ENCODE results near the gene LCN9.

LCN9 gene

DNA sequence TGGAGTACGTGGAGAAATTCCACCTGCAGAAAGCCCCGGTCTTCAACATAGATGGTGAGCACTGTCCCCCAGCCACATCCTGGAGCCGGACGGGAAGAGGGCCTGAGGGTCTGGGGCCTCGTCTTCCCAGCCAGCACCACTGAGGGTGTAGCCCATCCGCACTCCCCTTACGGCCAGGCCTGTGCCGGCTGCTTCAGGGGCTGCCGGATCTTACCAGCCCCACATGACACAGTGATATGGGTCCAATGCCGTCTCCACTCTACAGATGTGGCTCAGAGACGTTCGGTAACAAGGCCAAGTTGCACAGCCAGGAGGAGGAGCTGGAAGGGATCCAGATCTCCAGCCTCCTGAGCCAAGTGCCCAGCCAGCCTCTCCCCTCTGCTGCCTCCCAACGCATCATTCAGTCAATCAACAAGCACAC is 45.1 kb upstream of the LCN9 start:
- Histone ChIP-seq H3K79me2 (ENCODE audit: low read length) (no peaks in the 10 kb centered on the region), H3K27me3 (ENCODE audit: low read depth, low read length) (peaks cover 12% of the 10 kb centered on the region; the same call in 1 of the 2 replicates), H3K36me3 (replicated peaks; ENCODE audit: low read depth, low read length) (no peaks in the 10 kb centered on the region), H3K4me1 (ENCODE audit: low read length) (no peaks in the 10 kb centered on the region), H3K9ac (ENCODE audit: low read length) (no peak overlapping the region), H4K20me1 (ENCODE audit: insufficient read depth, low read length) (no peaks in the 10 kb centered on the region), H3K9me3 (ENCODE audit: insufficient read depth, low read length) (no peaks in the 10 kb centered on the region), H3K27ac (ENCODE audit: low read length) (no peak overlapping the region), H2AFZ (ENCODE audit: low read depth, low read length) (no peak overlapping the region), H3K4me3 (ENCODE audit: low read length) (no peak overlapping the region), H3K4me2 (ENCODE audit: low read length) (no peak overlapping the region)
- TF ChIP-seq, protein P1, sequence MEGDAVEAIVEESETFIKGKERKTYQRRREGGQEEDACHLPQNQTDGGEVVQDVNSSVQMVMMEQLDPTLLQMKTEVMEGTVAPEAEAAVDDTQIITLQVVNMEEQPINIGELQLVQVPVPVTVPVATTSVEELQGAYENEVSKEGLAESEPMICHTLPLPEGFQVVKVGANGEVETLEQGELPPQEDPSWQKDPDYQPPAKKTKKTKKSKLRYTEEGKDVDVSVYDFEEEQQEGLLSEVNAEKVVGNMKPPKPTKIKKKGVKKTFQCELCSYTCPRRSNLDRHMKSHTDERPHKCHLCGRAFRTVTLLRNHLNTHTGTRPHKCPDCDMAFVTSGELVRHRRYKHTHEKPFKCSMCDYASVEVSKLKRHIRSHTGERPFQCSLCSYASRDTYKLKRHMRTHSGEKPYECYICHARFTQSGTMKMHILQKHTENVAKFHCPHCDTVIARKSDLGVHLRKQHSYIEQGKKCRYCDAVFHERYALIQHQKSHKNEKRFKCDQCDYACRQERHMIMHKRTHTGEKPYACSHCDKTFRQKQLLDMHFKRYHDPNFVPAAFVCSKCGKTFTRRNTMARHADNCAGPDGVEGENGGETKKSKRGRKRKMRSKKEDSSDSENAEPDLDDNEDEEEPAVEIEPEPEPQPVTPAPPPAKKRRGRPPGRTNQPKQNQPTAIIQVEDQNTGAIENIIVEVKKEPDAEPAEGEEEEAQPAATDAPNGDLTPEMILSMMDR (IDR thresholded peaks at IDR 0.05; ENCODE audit: low read depth, low read length), result no peak
- TF ChIP-seq EZH2phosphoT487 (IDR thresholded peaks at IDR 0.05; ENCODE audit: low read depth), result no peak

DNA sequence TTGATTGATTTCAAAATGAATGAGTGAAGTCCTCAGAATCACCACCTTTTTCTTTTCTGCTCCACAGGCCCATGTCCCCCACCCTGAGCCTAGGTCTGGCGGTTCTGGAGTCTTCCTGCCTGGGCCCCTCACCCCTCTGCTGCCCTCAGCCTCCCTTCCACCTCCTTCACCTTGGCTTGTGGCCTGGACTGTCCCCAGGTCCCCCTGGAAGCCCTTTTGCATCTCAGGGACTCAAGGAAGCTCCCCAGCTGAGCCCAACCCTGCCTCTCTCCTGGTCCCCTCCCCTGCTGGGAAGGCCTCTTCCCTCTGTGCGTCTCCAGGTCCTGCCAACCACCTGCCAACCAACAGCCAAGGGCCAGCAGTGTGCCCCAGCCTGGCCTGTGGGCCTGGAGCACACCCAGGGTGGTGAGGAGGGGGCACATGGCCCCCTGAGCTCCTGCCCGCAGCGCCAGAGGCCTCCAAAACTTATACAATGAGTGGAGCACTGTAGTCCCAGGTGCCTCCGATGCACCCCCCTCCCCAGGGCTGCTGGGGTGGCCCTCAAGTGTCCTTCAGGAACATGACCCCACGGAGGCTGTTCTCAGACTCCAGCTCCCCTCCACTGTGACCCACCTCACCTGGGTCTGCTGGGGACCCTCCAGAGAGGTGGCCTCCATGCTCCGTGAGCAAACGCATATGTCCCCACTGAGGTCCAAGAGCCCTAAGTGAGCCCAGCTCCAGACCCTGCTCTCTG is 44.1 kb upstream of the LCN9 start:
- no peak overlapping the region for H3K9ac ChIP-seq (ENCODE audit: low read length)
- TF ChIP-seq, protein P1 (IDR thresholded peaks at IDR 0.05; ENCODE audit: low read depth, low read length), result no peak
- TF ChIP-seq EZH2phosphoT487 (IDR thresholded peaks at IDR 0.05; ENCODE audit: low read depth), result no peak
- no peak overlapping the region for H3K27ac ChIP-seq (ENCODE audit: low read length)
- H3K27me3 ChIP-seq (ENCODE audit: low read depth, low read length), result peaks cover 12% of the 10 kb centered on the region; the same call in 1 of the 2 replicates
- no peaks in the 10 kb centered on the region for H3K4me1 ChIP-seq (ENCODE audit: low read length)
- no peaks in the 10 kb centered on the region for H3K36me3 ChIP-seq (replicated peaks; ENCODE audit: low read depth, low read length)
- no peaks in the 10 kb centered on the region for H3K9me3 ChIP-seq (ENCODE audit: insufficient read depth, low read length)
- no peaks in the 10 kb centered on the region for H4K20me1 ChIP-seq (ENCODE audit: insufficient read depth, low read length)
- no peak overlapping the region for H3K4me3 ChIP-seq (ENCODE audit: low read length)
- no peak overlapping the region for H2AFZ ChIP-seq (ENCODE audit: low read depth, low read length)
- no peak overlapping the region for H3K4me2 ChIP-seq (ENCODE audit: low read length)
- no peaks in the 10 kb centered on the region for H3K79me2 ChIP-seq (ENCODE audit: low read length)

GRCh38 chr9:135619599-135619886 is 43.6 kb upstream of the LCN9 start:
- H3K27ac ChIP-seq (ENCODE audit: low read length), result no peak overlapping the region
- H3K36me3 ChIP-seq (replicated peaks; ENCODE audit: low read depth, low read length), result no peaks in the 10 kb centered on the region
- no peaks in the 10 kb centered on the region for H3K79me2 ChIP-seq (ENCODE audit: low read length)
- no peak overlapping the region for H2AFZ ChIP-seq (ENCODE audit: low read depth, low read length)
- H3K27me3 ChIP-seq (ENCODE audit: low read depth, low read length), result peaks cover 12% of the 10 kb centered on the region; the same call in 1 of the 2 replicates
- no peaks in the 10 kb centered on the region for H4K20me1 ChIP-seq (ENCODE audit: insufficient read depth, low read length)
- no peak overlapping the region for H3K9ac ChIP-seq (ENCODE audit: low read length)
- H3K4me2 ChIP-seq (ENCODE audit: low read length), result no peak overlapping the region
- no peak overlapping the region for H3K4me3 ChIP-seq (ENCODE audit: low read length)
- TF ChIP-seq, protein P1 (IDR thresholded peaks at IDR 0.05; ENCODE audit: low read depth, low read length), result no peak
- TF ChIP-seq EZH2phosphoT487 (IDR thresholded peaks at IDR 0.05; ENCODE audit: low read depth), result no peak
- H3K9me3 ChIP-seq (ENCODE audit: insufficient read depth, low read length), result no peaks in the 10 kb centered on the region
- no peaks in the 10 kb centered on the region for H3K4me1 ChIP-seq (ENCODE audit: low read length)

DNA sequence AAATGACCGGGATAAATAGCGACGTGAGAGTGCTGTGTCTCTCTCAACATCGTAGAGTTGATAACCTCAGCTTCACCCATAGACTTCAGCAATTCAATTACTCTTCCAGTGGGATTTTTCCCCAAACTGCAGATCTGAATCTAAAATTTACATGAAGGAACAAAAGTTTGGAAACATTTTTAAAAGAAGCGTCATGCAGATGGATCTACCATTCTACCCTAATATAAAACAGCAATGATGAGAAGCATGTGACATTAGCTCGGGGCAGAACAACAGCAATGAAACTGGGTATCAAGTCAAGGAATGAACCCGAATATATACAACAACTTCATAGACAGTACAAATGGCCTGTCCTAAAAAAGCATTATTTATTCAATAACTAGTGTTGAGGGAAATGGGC is 42.6 kb upstream of the LCN9 start:
- no peak overlapping the region for H3K9ac ChIP-seq (ENCODE audit: low read length)
- H2AFZ ChIP-seq (ENCODE audit: low read depth, low read length), result no peak overlapping the region
- H3K9me3 ChIP-seq (ENCODE audit: insufficient read depth, low read length), result no peaks in the 10 kb centered on the region
- H3K4me1 ChIP-seq (ENCODE audit: low read length), result no peaks in the 10 kb centered on the region
- no peak overlapping the region for H3K4me3 ChIP-seq (ENCODE audit: low read length)
- no peak for TF ChIP-seq EZH2phosphoT487 (IDR thresholded peaks at IDR 0.05; ENCODE audit: low read depth)
- TF ChIP-seq, protein P1 (IDR thresholded peaks at IDR 0.05; ENCODE audit: low read depth, low read length), result no peak
- H3K27me3 ChIP-seq (ENCODE audit: low read depth, low read length), result peaks cover 14% of the 10 kb centered on the region; the same call in 1 of the 2 replicates
- no peak overlapping the region for H3K27ac ChIP-seq (ENCODE audit: low read length)
- no peaks in the 10 kb centered on the region for H3K79me2 ChIP-seq (ENCODE audit: low read length)
- H3K36me3 ChIP-seq (replicated peaks; ENCODE audit: low read depth, low read length), result no peaks in the 10 kb centered on the region
- H3K4me2 ChIP-seq (ENCODE audit: low read length), result no peak overlapping the region
- H4K20me1 ChIP-seq (ENCODE audit: insufficient read depth, low read length), result no peaks in the 10 kb centered on the region

Measured in OCI-LY3 (cell line).